Thyroid gland (tissue), 4 donors: Measurements from ENCODE around the gene CYB561D1.

Experiments used
- POLR2A ChIP-seq, 2 donors: fragments of 450-650 bp; IDR thresholded peaks; one replicate each; pipeline ENCODE4 v1.6.1; 2017; ENCODE audit warnings: antibody characterized with exemption in 2 of 2, mild to moderate bottlenecking in 2 of 2, moderate library complexity in 1 of 2
- TF ChIP-seq, protein P1 (sequence below), 6 experiments: fragments of 200-600 bp in 3 of 6; fragments of 450-650 bp in 3 of 6; sonication (generic) in 3 of 6; IDR thresholded peaks; one replicate each; pipeline ENCODE4 v1.5.1; 2016 to 2019; ENCODE audit warnings: antibody characterized with exemption in 6 of 6, mild to moderate bottlenecking in 2 of 6, inconsistent platforms in 1 of 6, moderate library complexity in 1 of 6

DNA sequence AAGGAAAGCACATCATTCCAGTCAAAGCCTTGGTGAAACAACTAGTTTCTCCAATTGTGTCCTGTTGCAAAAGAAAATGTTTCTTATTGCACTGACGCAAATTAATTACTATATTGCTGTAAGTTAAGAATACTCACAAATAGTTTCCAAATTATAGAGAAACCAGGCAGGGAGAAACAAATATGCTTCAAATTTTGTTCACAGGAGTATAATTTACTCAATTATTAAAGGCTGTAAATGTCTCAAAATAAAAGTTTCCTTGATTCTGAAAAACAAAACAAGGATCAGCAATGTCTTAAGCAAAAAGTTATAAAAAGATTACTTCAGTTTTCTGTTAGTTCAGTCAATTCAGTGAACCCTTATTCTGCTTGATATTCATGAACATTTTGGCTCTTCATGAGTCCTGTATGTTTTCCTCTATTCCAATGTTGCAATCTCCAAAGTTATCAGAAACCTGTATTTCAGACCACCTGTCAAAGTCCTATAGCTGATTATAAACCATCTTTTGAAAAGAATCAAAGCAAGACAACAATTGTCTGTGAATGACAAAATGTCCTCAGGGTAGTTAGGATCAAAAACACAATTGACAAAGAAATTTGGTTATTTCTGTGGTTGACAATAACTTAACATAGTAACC is 39.3 kb upstream of the CYB561D1 start:
- TF ChIP-seq, protein P1, sequence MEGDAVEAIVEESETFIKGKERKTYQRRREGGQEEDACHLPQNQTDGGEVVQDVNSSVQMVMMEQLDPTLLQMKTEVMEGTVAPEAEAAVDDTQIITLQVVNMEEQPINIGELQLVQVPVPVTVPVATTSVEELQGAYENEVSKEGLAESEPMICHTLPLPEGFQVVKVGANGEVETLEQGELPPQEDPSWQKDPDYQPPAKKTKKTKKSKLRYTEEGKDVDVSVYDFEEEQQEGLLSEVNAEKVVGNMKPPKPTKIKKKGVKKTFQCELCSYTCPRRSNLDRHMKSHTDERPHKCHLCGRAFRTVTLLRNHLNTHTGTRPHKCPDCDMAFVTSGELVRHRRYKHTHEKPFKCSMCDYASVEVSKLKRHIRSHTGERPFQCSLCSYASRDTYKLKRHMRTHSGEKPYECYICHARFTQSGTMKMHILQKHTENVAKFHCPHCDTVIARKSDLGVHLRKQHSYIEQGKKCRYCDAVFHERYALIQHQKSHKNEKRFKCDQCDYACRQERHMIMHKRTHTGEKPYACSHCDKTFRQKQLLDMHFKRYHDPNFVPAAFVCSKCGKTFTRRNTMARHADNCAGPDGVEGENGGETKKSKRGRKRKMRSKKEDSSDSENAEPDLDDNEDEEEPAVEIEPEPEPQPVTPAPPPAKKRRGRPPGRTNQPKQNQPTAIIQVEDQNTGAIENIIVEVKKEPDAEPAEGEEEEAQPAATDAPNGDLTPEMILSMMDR (IDR thresholded peaks at IDR 0.05) = no peak
- no peak for TF ChIP-seq POLR2A (IDR thresholded peaks at IDR 0.05)
